Cardiac muscle cell (in vitro differentiated cells and primary cell): Measurements from ENCODE around the gene TNFRSF8. TPM values are rescaled to one million over a fixed set of nuclear protein-coding genes. Genes with fewer than 3 reads are reported as not detected.

ENCODE experiments used
- DNase-seq, 2 donors: peaks; one replicate each; pipeline versions ENCODE4 v3.0.0 to v3.0.0-alpha.2; 2010 to 2017; ENCODE audit warnings: low read depth in 1 of 2, low spot score in 1 of 2
- H3K27ac ChIP-seq: fragments of 200-600 bp; sonication (generic); 2 replicates; pipeline ENCODE4 v1.5.1; 2016
- H3K27me3 ChIP-seq: fragments of 200-600 bp; sonication (generic); 2 replicates; pipeline ENCODE4 v1.6.0; 2016; ENCODE audit warnings: control low read depth
- H3K36me3 ChIP-seq: fragments of 200-600 bp; sonication (generic); 2 replicates; pipeline ENCODE4 v1.5.1; 2016; ENCODE audit warnings: control low read depth
- H3K4me1 ChIP-seq: fragments of 200-600 bp; sonication (generic); 2 replicates; pipeline ENCODE4 v1.8.1; 2017; ENCODE audit warnings: low read depth, mild to moderate bottlenecking, mixed run types
- H3K4me3 ChIP-seq: fragments of 200-600 bp; sonication (generic); 2 replicates; pipeline ENCODE4 v1.5.1; 2016; ENCODE audit warnings: mild to moderate bottlenecking
- H3K9me3 ChIP-seq: fragments of 200-600 bp; sonication (generic); 2 replicates; pipeline ENCODE4 v1.5.1; 2017; ENCODE audit warnings: low read depth, mild to moderate bottlenecking, control low read depth
- CTCF ChIP-seq: IDR thresholded peaks from 2 replicates; pipeline ENCODE4 v1.5.1; 2012; ENCODE audit warnings: low read depth, mild to moderate bottlenecking, low read length
- polyA plus RNA-seq: library from polyadenylated mRNA; unstranded; fragments of >200 nt; fragmentation: Nextera tagmentation; extraction: Ambion mirVana; gene quantifications from 2 replicates; pipeline ENCODE4 v1.2.1, GENCODE V29; 2016
- total RNA-seq: library from RNA; depleted of rRNA; stranded (reverse); fragments of >200 nt; gene quantifications from 2 replicates; pipeline ENCODE4 v1.2.3, GENCODE V29; 2016

The TNFRSF8 gene
- total and polyA plus RNA-seq, 2 experiments from 2014 or later = 0.06 TPM; not detected in 1

GRCh38 chr1:12152113-12152891 is 89.2 kb downstream of the TNFRSF8 start:
- no peak for DNase-seq
- no peaks in the 10 kb centered on the region for H3K4me1 ChIP-seq
- H3K27me3 ChIP-seq = no peaks in the 10 kb centered on the region
- H3K4me3 ChIP-seq = no peak overlapping the region
- TF ChIP-seq CTCF = no peak
- H3K9me3 ChIP-seq = no peaks in the 10 kb centered on the region
- H3K27ac ChIP-seq = no peak overlapping the region
- no peaks in the 10 kb centered on the region for H3K36me3 ChIP-seq

- H3K27ac ChIP-seq = no peak overlapping the region
- DNase-seq = peak in 1 of 2 donors; percentile 77
- no peaks in the 10 kb centered on the region for H3K9me3 ChIP-seq
- H3K4me3 ChIP-seq = no peak overlapping the region
- no peaks in the 10 kb centered on the region for H3K27me3 ChIP-seq
- H3K36me3 ChIP-seq = no peaks in the 10 kb centered on the region
- TF ChIP-seq CTCF = no peak
- no peaks in the 10 kb centered on the region for H3K4me1 ChIP-seq
Observed at GRCh38 chr1:12153181-12153785, 90.2 kb downstream of the TNFRSF8 start.

- Histone ChIP-seq H3K27ac (no peak overlapping the region), H3K27me3 (no peaks in the 10 kb centered on the region), H3K36me3 (no peaks in the 10 kb centered on the region), H3K4me3 (no peak overlapping the region), H3K4me1 (no peaks in the 10 kb centered on the region), H3K9me3 (no peaks in the 10 kb centered on the region)
- DNase-seq = no peak
- TF ChIP-seq CTCF = no peak
Observed at GRCh38 chr1:12155328-12155727, 92.2 kb downstream of the TNFRSF8 start.

GRCh38 chr1:12157366-12158231 is 94.5 kb downstream of the TNFRSF8 start:
- Histone ChIP-seq H3K4me1 (no peaks in the 10 kb centered on the region), H3K9me3 (no peaks in the 10 kb centered on the region), H3K4me3 (no peak overlapping the region), H3K27ac (no peak overlapping the region), H3K36me3 (no peaks in the 10 kb centered on the region), H3K27me3 (no peaks in the 10 kb centered on the region)
- no peak for DNase-seq
- TF ChIP-seq CTCF = no peak

- Histone ChIP-seq H3K4me3 (no peak overlapping the region), H3K27ac (no peak overlapping the region)
- DNase-seq = no peak
Observed at GRCh38 chr1:12158357-12159092, 95.4 kb downstream of the TNFRSF8 start.

More at GRCh38 chr1:12158357-12159092, 95.4 kb downstream of the TNFRSF8 start:
- Histone ChIP-seq H3K9me3 (no peaks in the 10 kb centered on the region), H3K4me1 (no peaks in the 10 kb centered on the region), H3K27me3 (no peaks in the 10 kb centered on the region), H3K36me3 (no peaks in the 10 kb centered on the region)
- TF ChIP-seq CTCF = no peak
